Hepatocyte (in vitro differentiated cells): ENCODE data around the gene TAF4.

Experiments used
- CTCF ChIP-seq: fragments of 200-600 bp; sonication (generic); IDR thresholded peaks from 2 replicates; pipeline ENCODE4 v1.5.1; 2016; ENCODE audit warnings: antibody characterized with exemption, mild to moderate bottlenecking; ENCODE audit not compliant: poor library complexity
- EZH2 ChIP-seq: fragments of 200-600 bp; sonication (generic); IDR thresholded peaks from 2 replicates; pipeline ENCODE4 v1.6.1; 2016; ENCODE audit warnings: antibody characterized with exemption, mild to moderate bottlenecking, borderline replicate concordance
- EZH2phosphoT487 ChIP-seq: fragments of 200-600 bp; sonication (generic); IDR thresholded peaks from one replicate; pipeline ENCODE4 v1.6.1; 2018; ENCODE audit warnings: antibody characterized with exemption, mild to moderate bottlenecking, low read depth, moderate library complexity; ENCODE audit not compliant: unreplicated experiment, severe bottlenecking

GRCh38 chr20:61979090-61979489 is 86.6 kb downstream of the TAF4 start:
- no peak for TF ChIP-seq EZH2
- no peak for TF ChIP-seq CTCF
- no peak for TF ChIP-seq EZH2phosphoT487
